Lung (tissue), 12 donors: ENCODE data around the gene GALNT5. TPM values are rescaled to one million over a fixed set of nuclear protein-coding genes. Genes with fewer than 3 reads are reported as not detected.

Experiments used
- ATAC-seq: fragments of 200-7000 bp; cut with Tn5 transposase; one replicate; pipeline ENCODE4 v1.9.1; 2020; ENCODE audit warnings: moderate number of reproducible peaks; ENCODE audit not compliant: insufficient read depth, low FRiP score
- DNase-seq, 3 donors: peaks; one replicate each; pipeline ENCODE4 v3.0.0-alpha.2; 2013 to 2017
- H3K27ac ChIP-seq, 2 donors: one replicate each; pipeline ENCODE4 v1.5.1; 2013; ENCODE audit warnings: mild to moderate bottlenecking in 2 of 2, moderate library complexity in 2 of 2, control low read depth in 1 of 2, inconsistent platforms in 1 of 2, low read depth in 1 of 2, low read length in 1 of 2
- H3K27me3 ChIP-seq, 3 donors: one replicate each; pipeline ENCODE4 v1.5.1; 2013; ENCODE audit warnings: low read length in 2 of 3; ENCODE audit not compliant: control insufficient read depth in 3 of 3, insufficient read depth in 3 of 3
- H3K36me3 ChIP-seq, 4 donors: one replicate each; pipeline ENCODE4 v1.5.1; 2013; ENCODE audit warnings: low read length in 4 of 4, mild to moderate bottlenecking in 1 of 4, moderate library complexity in 1 of 4; ENCODE audit not compliant: control insufficient read depth in 4 of 4, insufficient read depth in 4 of 4
- H3K4me1 ChIP-seq, 5 donors: one replicate each; pipeline ENCODE4 v1.5.1; 2013; ENCODE audit warnings: low read length in 5 of 5, mild to moderate bottlenecking in 2 of 5, moderate library complexity in 1 of 5; ENCODE audit not compliant: control insufficient read depth in 5 of 5, insufficient read depth in 5 of 5
- H3K4me3 ChIP-seq: one replicate; pipeline ENCODE4 v1.5.1; 2013; ENCODE audit warnings: mild to moderate bottlenecking, control low read depth, moderate library complexity
- H3K9ac ChIP-seq, 2 donors: one replicate each; pipeline ENCODE4 v1.5.1; 2013; ENCODE audit warnings: low read length in 2 of 2, control low read depth in 1 of 2; ENCODE audit not compliant: insufficient read depth in 1 of 2
- H3K9me3 ChIP-seq, 4 donors: one replicate each; pipeline ENCODE4 v1.5.1; 2013; ENCODE audit warnings: low read length in 3 of 4, mild to moderate bottlenecking in 1 of 4, moderate library complexity in 1 of 4; ENCODE audit not compliant: control insufficient read depth in 4 of 4, insufficient read depth in 3 of 4
- WGBS, 2 donors: extraction: QIAGEN DNeasy Blood & Tissue Kit; methylation state at CpG; one replicate each; pipeline ENCODE4 v1.1.7; 2013; 5-methylcytosine and 5-hydroxymethylcytosine counted together
- polyA plus RNA-seq, 2 donors: library from polyadenylated mRNA; stranded (reverse); fragments of 200-250 nt; gene quantifications; one replicate each; pipeline ENCODE4 v1.2.1, GENCODE V29; 2013
- total RNA-seq, 2 donors: library from RNA; depleted of rRNA in 1 of 2; stranded (reverse); fragments of >200 nt in 1 of 2; gene quantifications; one replicate each; pipeline ENCODE4 v1.2.1, GENCODE V29; 2014 to 2021
- TF ChIP-seq, protein P1 (sequence below): IDR thresholded peaks from 2 replicates; pipeline ENCODE4 v1.5.1; 2012; ENCODE audit warnings: mild to moderate bottlenecking; ENCODE audit errors: control extremely low read depth, extremely low read depth
- donor health status: control.
- donor health status: control.
- donor health status: Bipolar disorder and iron deficiency.
- donor health status: healthy.
- donor health status: DM: yes; HTN: yes; CAD: no.

The GALNT5 gene
- total and polyA plus RNA-seq, 4 donors, result 3.8 to 35.9 (median 10.3) TPM

DNA sequence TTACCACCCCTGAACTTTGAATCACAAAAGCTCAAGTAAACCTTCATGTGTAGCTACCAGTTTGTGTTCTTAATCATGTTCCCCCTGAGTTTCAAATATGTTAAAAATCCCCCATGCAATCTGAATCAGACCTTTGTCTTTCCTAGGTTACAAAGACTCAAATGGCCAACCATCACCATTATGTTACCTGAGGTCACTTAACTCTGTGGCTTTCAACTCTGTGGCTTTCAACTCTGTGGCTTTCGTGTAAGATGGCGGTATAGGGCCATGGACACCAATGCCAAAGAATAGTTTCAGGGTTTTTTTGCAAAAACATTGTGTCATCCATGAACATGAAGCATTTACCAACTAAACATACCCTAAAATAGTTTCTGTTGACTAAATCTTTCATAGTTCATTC, 61.4 kb downstream of the GALNT5 start:
- Histone ChIP-seq H3K27me3 (peaks cover 0 to 3% (median 0%) of the 10 kb centered on the region in 3 donors), H3K4me3 (no peak overlapping the region), H3K4me1 (no peaks in the 10 kb centered on the region), H3K36me3 (no peaks in the 10 kb centered on the region), H3K9ac (no peak overlapping the region), H3K27ac (no peak overlapping the region), H3K9me3 (no peaks in the 10 kb centered on the region)
- ATAC-seq (no peak), DNase-seq (no peak)
- TF ChIP-seq, protein P1, sequence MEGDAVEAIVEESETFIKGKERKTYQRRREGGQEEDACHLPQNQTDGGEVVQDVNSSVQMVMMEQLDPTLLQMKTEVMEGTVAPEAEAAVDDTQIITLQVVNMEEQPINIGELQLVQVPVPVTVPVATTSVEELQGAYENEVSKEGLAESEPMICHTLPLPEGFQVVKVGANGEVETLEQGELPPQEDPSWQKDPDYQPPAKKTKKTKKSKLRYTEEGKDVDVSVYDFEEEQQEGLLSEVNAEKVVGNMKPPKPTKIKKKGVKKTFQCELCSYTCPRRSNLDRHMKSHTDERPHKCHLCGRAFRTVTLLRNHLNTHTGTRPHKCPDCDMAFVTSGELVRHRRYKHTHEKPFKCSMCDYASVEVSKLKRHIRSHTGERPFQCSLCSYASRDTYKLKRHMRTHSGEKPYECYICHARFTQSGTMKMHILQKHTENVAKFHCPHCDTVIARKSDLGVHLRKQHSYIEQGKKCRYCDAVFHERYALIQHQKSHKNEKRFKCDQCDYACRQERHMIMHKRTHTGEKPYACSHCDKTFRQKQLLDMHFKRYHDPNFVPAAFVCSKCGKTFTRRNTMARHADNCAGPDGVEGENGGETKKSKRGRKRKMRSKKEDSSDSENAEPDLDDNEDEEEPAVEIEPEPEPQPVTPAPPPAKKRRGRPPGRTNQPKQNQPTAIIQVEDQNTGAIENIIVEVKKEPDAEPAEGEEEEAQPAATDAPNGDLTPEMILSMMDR, result no peak
- WGBS, 2 donors, result 96 to 97% methylated on average over 2 of the region's 2 CpGs

DNA sequence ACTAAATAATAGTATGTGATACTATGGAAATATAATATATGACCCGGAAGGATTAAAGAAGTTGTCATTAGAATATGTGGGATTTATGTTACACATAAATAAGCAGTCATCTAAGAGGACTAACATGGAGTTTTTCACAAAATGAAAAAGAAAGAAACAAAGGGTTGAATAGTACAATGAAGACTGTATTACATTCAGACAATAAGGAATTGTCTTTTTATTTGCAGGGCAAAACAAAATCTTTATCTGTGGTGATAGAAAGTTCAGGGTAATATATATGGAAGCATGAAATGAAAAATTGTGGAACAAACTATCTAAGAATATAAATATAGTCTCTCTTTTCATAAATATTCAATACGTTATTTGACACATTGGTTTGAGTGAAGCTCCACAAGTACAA, 62.3 kb downstream of the GALNT5 start:
- TF ChIP-seq, protein P1, result no peak
- no peak for ATAC-seq
- Histone ChIP-seq H3K36me3 (no peaks in the 10 kb centered on the region), H3K9me3 (no peaks in the 10 kb centered on the region), H3K9ac (no peak overlapping the region), H3K4me3 (no peak overlapping the region), H3K4me1 (no peaks in the 10 kb centered on the region), H3K27ac (no peak overlapping the region), H3K27me3 (peaks cover 0 to 3% (median 0%) of the 10 kb centered on the region in 3 donors)
- DNase-seq, result no peak
- 92 to 94% methylated on average over 2 of the region's 2 CpGs for WGBS, 2 donors

DNA sequence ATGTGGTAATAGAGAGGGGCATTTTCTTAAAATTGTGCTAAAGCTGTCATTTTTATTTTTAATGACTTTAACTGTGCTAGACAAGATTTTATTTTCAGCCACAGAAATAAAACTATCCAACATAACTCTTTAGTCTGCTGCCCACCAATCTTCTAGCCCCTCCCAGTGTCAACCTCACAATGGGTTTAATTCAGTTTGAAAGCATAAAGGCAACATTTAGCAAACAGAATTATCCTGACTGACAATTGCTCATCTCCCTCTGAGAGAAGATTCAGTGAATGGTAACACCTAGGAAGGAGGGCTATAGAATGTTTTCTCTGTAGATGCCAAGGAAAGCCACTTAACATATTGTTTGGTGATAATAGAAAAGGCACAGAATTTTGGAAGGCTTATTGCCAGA, 62.9 kb downstream of the GALNT5 start:
- Histone ChIP-seq H3K36me3 (no peaks in the 10 kb centered on the region), H3K4me1 (no peaks in the 10 kb centered on the region), H3K9me3 (no peaks in the 10 kb centered on the region), H3K4me3 (no peak overlapping the region), H3K9ac (no peak overlapping the region), H3K27me3 (peaks cover 0 to 3% (median 0%) of the 10 kb centered on the region in 3 donors), H3K27ac (no peak overlapping the region)
- TF ChIP-seq, protein P1, result no peak
- DNase-seq (no peak), ATAC-seq (no peak)

DNA sequence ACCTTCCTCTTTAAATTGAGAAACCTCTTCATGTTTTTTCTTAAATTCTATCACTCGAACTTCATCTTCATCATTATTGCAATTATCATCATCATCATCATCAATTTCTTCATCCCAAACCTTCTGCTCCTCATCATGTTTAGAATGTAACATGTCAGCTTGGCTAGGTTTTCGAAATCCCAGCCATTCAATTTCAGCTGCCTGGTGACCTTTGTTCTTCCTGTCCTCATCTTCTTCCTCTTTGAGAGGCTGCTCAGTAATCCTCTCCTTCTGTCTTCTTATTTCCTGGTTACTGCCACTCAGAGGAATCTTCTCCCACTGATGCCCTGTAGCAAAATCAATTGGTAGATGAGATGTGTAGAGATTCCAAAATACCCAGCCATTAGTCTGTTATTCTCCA, 64.0 kb downstream of the GALNT5 start:
- 35 to 54% methylated on average over 2 of the region's 2 CpGs for WGBS, 2 donors
- TF ChIP-seq, protein P1, result no peak
- H3K9ac ChIP-seq, result no peak overlapping the region
- H3K9me3 ChIP-seq, result no peaks in the 10 kb centered on the region
- DNase-seq (no peak), ATAC-seq (no peak)
- no peaks in the 10 kb centered on the region for H3K36me3 ChIP-seq
- H3K4me1 ChIP-seq, result no peaks in the 10 kb centered on the region
- H3K27ac ChIP-seq, result no peak overlapping the region
- no peak overlapping the region for H3K4me3 ChIP-seq
- H3K27me3 ChIP-seq, result peaks cover 0 to 3% (median 0%) of the 10 kb centered on the region in 3 donors
